ENCODE results near the gene SULT1E1. TPM values are rescaled to one million over a fixed set of nuclear protein-coding genes. Genes with fewer than 3 reads are reported as not detected.
"Not testable (repeated sequence)": the region's sequence is repeated elsewhere in the genome, so short reads cannot be mapped to it uniquely, and the experiment has no call there.

SULT1E1 gene
- total RNA-seq, 1 donor = under 0.01 TPM

DNA sequence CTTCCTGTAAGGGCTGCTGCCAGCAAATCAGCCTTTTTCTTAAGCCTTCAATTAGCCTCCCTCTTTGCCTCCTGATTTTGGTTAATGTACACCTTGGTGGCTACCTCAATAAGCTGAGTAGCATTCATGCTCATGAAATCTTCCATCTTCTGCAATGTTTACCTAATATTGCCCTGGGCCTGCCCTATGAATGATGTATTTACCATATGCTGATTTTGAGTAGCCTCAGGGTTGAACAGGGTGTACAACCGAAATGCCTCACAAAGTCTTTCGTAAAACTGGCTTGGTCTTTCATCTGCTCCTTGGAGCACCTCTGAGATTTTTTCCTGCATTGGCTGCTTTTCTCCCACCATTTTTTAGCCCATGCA, 29.8 kb downstream of the SULT1E1 start:
- no peak for DNase-seq (ENCODE audit: low read depth)
- no peak overlapping the region for H3K4me3 ChIP-seq (ENCODE audit: low read depth, low read length)
- TF ChIP-seq, protein P1, sequence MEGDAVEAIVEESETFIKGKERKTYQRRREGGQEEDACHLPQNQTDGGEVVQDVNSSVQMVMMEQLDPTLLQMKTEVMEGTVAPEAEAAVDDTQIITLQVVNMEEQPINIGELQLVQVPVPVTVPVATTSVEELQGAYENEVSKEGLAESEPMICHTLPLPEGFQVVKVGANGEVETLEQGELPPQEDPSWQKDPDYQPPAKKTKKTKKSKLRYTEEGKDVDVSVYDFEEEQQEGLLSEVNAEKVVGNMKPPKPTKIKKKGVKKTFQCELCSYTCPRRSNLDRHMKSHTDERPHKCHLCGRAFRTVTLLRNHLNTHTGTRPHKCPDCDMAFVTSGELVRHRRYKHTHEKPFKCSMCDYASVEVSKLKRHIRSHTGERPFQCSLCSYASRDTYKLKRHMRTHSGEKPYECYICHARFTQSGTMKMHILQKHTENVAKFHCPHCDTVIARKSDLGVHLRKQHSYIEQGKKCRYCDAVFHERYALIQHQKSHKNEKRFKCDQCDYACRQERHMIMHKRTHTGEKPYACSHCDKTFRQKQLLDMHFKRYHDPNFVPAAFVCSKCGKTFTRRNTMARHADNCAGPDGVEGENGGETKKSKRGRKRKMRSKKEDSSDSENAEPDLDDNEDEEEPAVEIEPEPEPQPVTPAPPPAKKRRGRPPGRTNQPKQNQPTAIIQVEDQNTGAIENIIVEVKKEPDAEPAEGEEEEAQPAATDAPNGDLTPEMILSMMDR (IDR thresholded peaks at IDR 0.05; ENCODE audit: insufficient read depth, low read depth, low read length) = no peak

DNA sequence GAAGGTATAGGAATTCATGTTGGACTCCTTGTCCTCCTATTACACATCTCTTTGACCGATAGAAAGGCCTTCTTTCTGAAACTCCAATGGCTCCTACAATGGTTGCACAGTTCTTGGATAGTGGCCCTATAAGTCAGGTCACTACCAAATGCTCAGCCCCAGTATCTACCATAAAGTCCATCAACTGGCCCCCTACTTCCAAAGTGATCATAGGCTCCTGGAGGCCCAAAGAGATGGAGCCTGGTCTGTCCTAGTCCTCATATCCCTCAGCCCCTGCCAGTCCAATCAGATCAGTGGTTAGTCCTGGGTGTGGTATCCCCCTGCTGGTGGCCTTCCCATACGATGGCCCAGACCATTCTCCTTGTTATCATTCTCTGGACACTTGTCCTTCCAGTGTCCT, 30.3 kb downstream of the SULT1E1 start:
- no peak for DNase-seq (ENCODE audit: low read depth)
- TF ChIP-seq, protein P1 (IDR thresholded peaks at IDR 0.05; ENCODE audit: insufficient read depth, low read depth, low read length) = no peak

DNA sequence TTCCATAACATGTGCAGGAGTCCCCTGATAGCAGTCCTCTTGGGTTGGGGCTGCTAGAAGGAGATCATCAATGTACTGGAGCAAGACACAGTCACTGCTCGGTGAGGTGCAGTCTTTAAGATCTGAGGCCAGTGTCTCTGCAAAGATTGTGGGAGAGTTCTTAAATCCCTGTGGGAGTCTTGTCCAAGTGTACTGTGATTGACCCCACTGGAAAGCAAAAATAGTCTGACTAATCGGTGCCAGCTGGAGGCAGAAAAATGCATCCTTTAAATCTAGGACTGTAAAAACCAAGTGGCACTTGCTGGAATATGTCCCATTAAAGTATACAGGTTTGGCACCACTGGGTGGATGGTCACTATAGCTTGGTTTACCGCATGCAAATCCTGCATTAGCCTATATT, 31.1 kb downstream of the SULT1E1 start:
- DNase-seq (ENCODE audit: low read depth) = no peak
- H3K4me3 ChIP-seq (ENCODE audit: low read depth, low read length) = no peak overlapping the region
- TF ChIP-seq, protein P1 (IDR thresholded peaks at IDR 0.05; ENCODE audit: insufficient read depth, low read depth, low read length) = no peak

More for the DNA sequence above, 30.3 kb downstream of the SULT1E1 start:
- no peak overlapping the region for H3K4me3 ChIP-seq (ENCODE audit: low read depth, low read length)

DNA sequence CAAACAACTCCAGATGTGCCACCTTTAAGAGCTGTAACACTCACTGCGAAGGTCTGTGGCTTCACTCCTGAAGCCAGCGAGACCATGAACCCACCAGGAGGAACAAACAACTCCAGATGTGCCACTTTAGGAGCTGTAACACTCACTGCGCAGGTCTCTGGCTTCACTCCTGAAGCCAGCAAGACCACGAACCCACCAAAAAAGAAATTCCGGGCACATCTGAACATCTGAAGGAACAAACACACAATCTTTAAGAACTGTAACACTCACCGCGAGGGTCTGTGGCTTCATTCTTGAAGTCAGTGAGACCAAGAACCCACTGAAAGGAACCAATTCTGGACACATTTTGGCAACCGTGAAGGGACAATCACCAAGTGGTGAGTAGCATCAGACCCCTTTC, 34.9 kb downstream of the SULT1E1 start:
- not testable (repeated sequence) for H3K4me3 ChIP-seq (ENCODE audit: low read depth, low read length); DNase-seq (ENCODE audit: low read depth)

DNA sequence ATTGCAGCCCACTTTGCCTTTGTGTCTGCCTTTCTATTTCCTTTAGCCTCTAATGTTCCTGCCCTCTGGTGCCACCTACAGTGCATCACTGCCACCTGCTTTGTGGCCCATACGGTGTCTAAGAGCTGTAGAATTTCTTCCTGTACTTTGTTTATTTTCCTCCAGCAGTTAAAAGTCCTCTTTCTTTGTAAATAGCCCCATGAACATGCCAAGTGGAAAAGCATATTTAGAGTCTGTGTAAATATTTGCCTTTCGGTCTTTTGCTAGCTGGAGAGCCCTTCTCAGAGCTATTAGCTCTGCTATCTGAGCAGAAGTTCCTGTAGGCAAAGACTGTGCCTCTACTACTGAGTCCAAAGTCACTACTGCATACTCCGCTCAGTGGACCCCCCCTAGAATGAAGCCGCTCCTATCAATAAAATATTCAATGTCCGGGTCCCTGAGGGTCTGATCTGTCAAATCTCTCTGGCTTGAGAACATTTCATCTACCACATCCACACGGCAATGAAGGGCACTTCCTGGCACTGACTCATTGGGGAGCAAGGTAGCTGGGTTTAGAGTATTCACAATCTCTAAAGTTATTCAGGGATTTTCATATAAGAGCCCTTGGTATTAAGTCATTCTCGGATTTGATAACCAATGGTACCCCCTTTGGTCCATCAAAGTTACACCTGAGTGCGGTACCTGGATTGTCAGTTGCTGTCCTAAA, 36.3 kb downstream of the SULT1E1 start:
- H3K4me3 ChIP-seq (ENCODE audit: low read depth, low read length) = no peak overlapping the region
- no peak for DNase-seq (ENCODE audit: low read depth)

DNA sequence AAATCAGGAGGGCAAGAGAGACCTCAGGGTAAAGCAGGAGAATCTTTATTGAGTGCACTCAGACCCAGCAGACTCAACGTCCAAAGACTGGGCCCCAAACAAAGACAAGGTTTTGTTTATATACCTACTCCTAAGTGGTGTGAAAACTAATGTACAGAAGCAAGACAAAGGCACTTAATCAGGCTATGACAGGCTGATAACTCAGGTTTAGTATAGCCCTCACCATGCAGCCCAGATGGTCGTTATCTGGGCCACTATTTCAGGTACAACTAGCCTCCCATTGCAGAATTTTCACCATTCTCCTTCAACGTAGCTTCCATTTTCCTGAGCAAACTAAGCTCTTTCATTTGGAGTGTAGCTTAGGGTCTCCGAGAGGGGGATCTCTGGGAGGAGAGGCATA, 36.9 kb downstream of the SULT1E1 start:
- TF ChIP-seq, protein P1 (IDR thresholded peaks at IDR 0.05; ENCODE audit: insufficient read depth, low read depth, low read length) = no peak
- no peak for DNase-seq (ENCODE audit: low read depth)
- H3K4me3 ChIP-seq (ENCODE audit: low read depth, low read length) = no peak overlapping the region

More for the DNA sequence above, 36.3 kb downstream of the SULT1E1 start:
- TF ChIP-seq, protein P1 (IDR thresholded peaks at IDR 0.05; ENCODE audit: insufficient read depth, low read depth, low read length) = peak; percentile 25

DNA sequence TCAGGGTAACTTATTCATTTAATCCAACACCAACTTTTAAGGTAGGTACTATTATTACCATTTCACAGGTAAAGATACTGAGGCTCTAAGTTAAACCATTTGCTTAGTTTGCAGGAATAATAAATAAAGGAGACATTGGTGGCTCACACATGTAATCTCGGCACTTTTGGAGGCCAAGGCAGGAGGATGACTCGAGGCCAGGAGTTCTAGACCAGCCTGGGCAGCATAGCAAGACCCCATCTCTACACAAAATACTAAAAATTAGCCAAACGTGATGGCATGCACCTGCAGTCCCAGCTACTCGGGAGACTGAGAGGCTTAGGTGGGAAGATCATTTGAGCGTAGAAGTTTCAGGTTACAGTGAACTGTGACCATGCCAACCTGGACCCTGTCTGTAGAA, 37.7 kb downstream of the SULT1E1 start:
- TF ChIP-seq, protein P1 (IDR thresholded peaks at IDR 0.05; ENCODE audit: insufficient read depth, low read depth, low read length) = no peak
- DNase-seq (ENCODE audit: low read depth) = no peak
- no peak overlapping the region for H3K4me3 ChIP-seq (ENCODE audit: low read depth, low read length)

Measured in fibroblast of villous mesenchyme (primary cell).